Metanephros (tissue), 2 donors: Measurements from ENCODE around the gene RAB38. TPM values are rescaled to one million over a fixed set of nuclear protein-coding genes. Genes with fewer than 3 reads are reported as not detected.

Source experiments
- small RNA-seq: library from RNA; depleted of rRNA; stranded (forward); fragments of <200 nt; gene quantifications from one replicate; pipeline ENCODE3, GENCODE V24; 2014; ENCODE audit warnings: low replicate concordance
- total RNA-seq: library from RNA; depleted of rRNA; stranded (reverse); fragments of >200 nt; gene quantifications from one replicate; pipeline ENCODE4 v1.2.3, GENCODE V29; 2014

The RAB38 gene
- total RNA-seq = 24.8 TPM

GRCh38 chr11:88174709-88175568 lies at the start of gene RAB38:
TSS of gene RAB38 (minus strand) at chr11:88175443. CDS start at chr11:88175384, 59 bp downstream.

Small RNAs within 50 kb of the gene (small RNA-seq; reads per million reads assigned to genes)
- gene MIR3166 (not detected), gene RF00019 (not detected)

Other genes with a start within 250 kb of the RAB38 start
- gene CTSC, start 162.3 kb upstream of the RAB38 start, total RNA-seq = 165 TPM